ENCODE data around the gene NAT9.

NAT9 gene

DNA sequence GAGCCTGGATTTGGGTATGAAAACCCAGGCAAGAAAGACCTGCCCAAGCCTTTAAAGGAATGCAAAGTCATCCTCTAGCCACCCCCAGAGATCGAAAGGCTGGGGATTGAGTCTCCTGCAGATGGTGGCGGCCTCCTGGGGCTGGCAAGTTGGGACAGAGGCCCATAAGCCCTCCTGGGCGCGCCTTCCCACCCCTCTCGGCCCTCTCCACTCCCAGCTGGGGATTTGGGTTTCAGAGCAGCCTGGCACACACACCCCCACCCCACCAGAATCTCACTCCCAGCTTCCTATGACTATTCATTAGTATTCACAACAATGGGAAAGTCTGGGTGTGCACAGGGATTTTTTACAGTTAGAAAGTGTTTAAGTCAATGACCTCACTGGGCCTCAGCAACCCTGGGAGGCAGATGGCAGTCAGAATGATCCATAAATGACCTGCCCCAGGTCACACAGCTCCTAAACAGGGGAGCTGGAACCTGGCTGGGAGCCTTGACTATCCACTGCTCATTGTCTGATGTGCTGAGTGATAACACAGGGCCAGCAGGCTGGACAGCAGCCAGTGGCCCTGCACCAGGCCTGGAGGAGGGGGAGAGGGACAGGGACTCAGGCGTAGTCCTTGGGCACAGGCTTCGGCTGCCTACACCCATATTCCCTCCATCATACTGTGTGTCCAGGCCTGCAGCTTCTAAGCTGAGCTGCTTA is 15.6 kb downstream of the NAT9 start:
- DNase-seq: no peak

DNA sequence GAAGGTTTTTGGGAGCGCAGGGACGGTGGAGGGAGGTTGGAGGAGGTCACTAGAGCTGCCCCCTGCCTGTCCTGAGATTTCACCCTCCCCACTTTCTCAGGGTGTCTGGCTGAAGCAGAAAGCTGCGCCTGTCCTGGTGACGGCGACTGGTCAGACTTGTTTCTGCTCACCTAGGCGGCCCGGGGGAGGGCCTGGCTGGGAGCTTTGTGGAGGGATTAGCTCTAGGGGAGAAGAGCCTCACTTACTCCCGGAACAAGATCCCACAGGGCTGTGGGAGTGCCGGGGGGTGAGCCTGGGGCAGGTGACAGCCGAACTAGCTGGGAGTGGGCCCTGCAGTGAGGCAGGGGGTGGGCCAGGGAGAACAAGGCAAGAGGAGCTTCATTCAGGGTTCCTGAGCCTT is 16.2 kb downstream of the NAT9 start:
- no peak for DNase-seq

DNA sequence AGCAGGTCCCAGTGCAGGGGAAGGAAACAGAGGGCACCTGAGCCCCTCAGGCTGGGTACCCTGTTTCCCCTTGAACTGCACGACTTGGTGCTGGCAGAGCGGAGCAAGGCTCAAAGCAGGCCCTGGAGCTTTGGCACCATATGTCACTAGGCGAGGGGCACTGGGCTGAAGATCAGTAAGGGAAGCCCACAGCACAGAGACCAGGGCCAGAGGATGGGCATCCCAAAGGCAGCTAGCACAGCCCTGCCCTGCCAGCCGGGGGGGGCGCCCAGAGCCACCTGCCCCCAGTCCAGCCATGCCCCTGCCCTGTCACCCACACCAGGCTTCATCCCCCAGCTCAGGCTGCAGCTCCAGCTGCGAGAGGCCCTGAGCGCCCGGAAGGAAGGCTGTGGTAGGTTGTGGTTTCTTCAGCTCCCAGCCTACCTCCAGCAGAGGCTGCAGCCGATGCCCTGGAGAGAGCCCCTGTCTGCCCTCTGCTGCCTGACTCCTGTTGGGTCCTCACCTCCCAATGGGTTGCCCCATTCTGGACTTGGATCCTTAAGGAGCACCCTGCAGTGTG is 16.8 kb downstream of the NAT9 start:
- DNase-seq: peak; percentile 68

DNA sequence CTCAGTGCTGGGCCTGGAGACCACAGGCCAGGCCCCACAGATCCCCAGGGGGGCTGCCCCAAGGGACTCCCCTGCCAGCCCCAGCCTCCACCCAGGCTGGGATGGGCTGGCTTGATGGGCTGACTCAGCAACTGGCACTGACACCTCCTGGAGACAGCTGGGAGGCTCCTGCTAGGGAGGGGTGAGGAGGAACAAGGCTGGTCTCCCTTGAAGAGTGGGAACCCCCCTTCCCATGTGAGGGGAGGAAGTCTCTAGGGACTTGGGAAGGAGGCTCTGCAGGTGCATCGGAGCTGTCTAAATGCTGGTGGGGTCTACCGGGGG is 17.3 kb downstream of the NAT9 start:
- DNase-seq: no peak

DNA sequence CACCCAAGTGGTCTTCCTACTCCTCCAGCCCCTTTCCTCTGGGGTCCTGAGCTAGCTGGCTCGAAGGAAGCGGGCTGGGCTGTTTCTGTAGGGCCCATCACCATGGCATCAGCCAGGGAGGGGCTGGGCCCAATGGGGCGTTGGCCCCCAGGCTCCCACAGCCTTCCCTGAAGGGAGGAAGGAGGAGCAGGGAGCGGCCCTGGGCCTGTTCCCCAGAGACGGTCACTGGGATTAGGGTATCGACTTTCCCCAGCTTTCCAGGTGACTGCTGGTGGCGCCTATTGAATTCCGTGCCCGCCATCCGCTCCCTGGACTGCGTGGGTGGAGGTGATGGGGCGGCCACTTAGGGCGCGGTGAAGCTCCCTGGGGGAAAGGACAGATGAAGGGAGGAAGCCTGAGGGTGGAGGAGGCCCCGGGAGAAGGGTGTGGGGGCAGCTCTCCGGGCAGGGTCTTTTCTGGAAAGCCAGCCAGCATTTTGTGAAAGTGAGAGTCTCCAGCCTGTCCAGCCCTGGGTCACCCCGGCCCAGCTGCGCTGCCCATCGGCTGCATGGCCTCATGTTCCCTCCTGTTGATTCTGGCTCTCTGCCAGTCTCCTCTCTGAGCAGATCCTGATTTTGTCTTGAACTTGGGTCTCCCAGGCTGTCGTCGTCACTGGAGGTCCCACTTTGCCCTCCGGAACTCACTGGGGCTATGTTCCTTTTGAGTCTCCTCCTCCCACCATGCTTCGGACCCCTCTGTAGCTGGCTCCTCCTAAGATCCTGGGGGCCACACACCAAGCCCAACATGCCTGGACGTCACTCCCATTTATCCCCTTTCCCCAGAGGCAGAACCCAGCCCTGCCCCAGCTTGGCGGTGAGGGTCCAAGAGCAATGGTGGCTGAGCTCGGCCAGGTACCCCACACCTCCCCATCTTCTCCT is 18.0 kb downstream of the NAT9 start:
- DNase-seq: no peak

DNA sequence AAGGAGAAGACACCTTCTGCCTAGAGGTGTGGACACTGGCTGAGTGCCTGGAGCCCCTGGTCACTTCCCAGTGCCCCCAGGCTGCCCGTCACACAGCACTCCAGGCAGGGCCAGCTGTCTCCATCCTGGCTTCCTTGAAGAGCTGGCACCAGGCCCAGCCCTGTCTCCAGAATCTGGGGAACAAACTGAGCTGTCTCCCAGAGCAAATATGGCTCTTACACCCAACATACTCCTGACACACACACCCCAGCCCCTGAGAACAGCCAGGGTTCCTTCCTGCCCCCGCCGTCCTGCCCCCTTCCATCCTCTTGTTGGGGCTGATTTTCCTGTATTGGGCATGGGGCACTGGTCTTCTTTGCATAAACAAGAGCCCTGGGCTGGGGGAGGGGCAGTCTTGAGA is 18.6 kb downstream of the NAT9 start:
- no peak for DNase-seq

DNA sequence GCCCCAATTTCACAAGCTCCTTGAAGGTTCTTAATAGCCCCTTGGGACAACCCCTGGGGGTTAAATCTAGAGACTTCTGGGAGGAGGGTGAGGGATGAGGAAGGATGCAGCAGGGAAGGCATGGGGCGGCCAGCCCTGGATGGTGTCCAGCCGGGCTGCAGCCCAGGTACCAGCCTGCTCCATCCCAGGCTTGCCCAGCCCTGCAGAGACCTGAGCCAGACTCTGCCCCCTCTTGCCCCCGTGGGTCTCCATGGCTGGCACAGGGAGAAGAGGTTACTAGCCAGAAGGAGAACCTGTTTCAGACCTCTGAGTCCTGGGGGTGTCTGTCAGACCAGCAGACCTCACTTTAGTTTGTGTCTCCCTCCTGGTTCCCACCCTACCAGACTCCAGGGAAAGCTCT is 19.3 kb downstream of the NAT9 start:
- no peak for DNase-seq

DNA sequence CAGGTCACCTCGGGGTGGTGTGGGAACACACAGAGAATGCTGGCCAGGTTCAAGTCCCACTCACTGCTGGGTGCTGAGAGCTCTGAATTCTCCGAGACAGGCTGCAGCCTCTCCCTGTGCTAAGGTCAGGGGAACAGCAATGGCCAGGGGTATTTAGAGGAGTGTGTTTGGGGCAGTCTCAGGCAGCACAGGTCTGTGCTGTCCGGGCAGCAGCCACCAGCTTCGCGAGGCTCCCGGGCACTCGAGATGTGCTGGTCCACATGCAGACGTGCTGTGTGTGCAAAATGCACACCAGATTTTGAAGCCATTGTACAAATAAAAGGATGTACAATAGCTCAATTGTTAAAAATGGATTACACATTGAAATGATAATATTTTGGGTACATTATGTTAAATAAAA is 20.6 kb downstream of the NAT9 start:
- no peak for DNase-seq

DNA sequence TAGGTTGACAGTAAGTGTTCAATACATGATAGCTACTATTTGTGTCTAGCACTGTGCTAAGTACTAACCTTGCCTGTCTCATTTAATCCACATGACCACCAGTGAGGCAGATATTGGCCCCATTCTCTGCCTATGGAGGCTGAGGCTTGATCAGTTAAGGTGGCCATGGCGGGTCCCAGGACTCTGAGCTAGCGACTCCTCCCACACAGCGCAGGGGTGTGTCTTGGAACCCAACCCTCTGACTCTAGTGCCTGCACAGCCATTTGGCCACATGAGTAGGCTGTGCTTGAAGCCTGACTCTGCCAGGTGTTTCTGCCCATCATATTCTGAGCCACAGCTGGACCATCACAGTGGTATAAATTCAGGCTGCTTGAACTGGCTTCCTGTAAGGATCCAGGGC is 21.3 kb downstream of the NAT9 start:
- DNase-seq: no peak

DNA sequence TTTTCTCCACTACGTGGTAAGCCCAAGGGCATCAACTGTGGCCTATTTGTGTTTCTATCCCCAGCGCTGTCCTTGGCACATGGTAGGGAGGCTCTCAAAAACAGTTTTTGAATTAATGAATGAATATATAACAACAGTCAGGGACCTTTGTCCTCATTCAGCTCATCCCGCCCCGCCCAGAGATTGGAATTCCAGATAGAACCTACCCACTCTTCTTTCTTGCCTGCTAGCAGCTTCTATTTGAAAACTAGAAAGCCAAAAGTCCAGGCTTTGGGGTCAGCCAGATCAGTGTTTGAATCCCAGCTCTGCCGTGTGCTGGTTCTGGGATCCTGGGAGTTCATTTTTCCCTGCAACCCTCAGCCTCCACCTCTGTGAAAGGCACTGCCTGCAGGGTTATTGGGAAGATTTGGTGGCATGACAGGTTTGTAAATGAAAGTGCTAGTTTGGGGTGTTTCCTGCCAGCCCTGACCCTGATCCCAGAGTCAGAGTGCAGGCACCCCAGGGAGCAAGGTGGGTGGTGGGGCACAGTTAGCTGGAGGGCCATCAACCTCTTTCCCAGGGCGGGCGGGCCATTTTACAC is 23.2 kb downstream of the NAT9 start:
- no peak for DNase-seq

DNA sequence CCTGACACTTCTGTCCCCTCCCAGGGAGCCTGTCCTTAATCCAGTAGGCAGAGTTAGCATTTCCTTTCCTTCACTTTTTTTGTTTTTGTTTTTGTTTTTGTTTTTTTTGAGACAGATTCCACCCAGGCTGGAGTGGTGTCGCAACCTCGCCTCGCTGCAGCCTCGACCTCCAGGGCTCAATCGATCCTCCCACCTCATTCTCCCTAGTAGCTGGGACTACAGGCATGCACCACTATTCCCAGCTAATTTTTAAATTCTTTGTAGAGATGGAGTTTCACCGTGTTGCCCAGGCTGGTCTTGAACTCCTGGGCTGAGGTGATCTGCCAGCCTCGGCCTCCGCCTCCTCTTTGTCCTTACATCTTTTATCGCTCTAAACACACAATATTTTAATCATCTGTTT is 23.7 kb downstream of the NAT9 start:
- no peak for DNase-seq

DNA sequence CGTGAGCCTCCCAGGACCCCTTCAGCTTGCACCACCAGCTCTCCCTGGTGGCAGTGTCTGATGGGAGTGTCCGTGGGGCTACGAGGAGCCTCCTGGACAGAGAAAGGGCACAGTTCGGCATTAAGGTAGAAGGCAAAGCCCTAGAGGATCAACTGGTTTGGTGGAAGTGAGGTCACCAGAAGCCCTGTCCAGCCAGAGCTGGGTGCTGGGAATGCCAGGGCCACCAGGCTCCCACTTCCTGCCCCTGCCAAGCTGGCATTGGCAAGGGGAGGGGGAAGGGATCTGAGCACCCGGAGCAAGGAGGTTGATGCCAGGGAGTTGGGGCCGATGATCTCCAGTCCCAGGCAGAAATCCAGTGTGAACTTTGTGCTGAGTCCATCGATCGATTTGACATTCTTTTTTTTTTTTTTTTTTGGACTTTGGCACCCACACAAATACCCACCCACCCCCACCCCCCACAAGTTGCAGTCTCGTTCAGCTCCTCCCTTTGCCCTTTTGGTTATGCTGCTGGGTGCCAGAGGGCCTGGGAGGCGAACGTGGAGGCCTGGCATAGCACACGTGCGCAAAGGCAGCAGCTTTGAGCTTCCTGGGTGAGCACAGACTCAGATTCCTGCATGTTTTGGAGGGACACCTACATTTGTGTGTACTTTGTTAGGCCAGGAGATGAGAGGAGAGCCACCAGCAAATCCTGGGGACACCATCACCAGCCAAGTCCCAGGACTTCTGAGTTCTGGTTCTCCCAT is 25.6 kb downstream of the NAT9 start:
- no peak for DNase-seq

DNA sequence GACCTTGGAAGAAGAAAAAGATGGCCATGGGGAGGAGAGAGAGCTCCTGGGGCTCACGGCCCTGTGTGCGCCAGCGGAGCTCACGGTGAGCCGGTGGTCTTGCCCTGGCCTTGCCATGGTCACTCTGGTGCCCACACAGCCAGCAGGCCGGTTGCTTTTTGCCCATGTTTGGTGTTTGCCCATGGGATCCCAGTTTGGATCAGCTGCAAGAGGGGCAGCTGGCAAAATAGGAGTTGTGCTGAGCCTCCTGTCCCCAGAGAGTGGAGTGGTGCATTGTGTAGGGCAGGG is 26.2 kb downstream of the NAT9 start:
- no peak for DNase-seq

DNA sequence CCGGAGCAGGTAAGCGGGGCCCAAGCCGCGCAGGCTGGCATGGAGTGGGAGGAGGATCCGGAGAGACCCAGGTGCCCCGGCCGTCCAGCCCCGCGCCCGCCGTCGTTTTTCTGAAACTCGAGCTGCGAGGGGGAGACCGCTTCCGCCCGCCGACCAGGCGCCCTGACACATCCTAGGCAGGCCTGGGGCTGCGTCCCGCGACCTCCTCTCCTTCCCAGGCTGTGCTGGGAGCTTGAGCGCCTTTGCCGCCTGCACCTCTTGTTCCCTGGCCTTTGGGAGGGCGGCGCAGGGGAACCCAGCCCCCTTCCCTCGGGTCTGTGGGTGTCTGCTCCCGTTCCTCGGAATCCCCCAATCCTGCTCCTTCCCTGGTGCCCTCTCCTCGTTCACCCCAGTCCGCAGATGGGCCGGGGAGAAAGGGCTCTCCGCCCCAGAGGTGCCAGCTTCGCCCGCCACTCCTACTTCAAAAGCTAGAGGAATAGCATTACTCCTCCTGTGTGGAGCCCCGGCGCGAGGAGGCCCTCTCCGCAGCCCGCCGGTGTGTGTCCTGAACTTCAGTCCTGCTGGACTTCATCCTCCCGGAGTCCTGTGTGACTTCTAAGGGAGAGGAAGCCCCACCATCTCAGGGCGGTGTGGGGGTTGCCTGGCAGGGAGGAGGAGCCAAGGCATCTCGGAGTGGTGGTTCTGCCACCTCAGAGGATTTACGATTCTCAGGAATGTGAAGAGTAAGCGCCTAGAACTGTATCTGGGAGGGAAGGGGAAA is 26.7 kb downstream of the NAT9 start:
- DNase-seq: no peak

DNA sequence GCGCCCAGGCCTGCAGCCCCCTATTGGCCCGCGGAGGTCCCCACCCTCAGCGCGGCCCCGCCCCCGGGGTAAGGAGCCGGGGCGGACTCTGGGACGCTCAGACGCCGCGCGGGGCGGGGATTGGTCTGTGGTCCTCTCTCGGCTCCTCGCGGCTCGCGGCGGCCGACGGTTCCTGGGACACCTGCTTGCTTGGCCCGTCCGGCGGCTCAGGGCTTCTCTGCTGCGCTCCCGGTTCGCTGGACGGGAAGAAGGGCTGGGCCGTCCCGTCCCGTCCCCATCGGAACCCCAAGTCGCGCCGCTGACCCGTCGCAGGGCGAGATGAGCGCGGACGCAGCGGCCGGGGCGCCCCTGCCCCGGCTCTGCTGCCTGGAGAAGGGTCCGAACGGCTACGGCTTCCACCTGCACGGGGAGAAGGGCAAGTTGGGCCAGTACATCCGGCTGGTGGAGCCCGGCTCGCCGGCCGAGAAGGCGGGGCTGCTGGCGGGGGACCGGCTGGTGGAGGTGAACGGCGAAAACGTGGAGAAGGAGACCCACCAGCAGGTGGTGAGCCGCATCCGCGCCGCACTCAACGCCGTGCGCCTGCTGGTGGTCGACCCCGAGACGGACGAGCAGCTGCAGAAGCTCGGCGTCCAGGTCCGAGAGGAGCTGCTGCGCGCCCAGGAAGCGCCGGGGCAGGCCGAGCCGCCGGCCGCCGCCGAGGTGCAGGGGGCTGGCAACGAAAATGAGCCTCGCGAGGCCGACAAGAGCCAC is 27.4 kb downstream of the NAT9 start, which contains the start of gene NHERF1:
NHERF1 (plus strand) TSS at position 100 of the 750 bp plus-strand sequence; CDS start at position 319, 219 bp downstream.
- DNase-seq: peak; percentile 95

DNA sequence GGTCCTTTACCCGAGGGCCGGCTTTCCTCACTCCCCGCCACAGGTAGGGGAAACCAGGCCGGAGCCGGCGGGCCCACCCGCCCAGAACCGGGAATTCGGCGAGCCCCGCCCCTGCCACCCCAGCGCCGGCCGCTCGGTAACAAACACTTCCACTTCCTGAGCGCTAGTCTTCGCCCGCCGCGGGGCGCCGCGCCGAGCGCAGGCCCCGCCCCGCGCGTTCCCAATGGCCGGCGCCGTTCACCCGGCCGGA is 27.9 kb downstream of the NAT9 start:
- no peak for DNase-seq

DNA sequence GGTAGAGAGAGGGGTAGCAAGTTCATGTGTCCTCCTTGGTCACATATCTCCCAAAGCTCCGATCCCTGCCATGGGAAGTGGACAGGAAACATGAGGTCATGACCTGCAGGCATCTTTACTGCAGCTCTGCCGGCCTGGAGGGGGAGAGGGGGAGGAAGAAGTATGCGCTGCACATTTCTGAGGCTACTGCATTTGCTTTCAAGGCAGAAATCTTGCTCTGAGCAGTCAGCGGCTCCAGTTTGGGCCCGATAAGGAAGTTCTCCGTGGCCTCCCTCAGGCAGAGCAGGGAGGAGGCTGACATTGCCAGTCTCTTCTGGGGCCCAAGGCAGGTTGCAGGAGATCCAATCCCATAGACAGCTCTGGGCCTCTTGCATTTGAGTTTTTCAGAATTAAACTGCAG is 29.2 kb downstream of the NAT9 start:
- DNase-seq: no peak

DNA sequence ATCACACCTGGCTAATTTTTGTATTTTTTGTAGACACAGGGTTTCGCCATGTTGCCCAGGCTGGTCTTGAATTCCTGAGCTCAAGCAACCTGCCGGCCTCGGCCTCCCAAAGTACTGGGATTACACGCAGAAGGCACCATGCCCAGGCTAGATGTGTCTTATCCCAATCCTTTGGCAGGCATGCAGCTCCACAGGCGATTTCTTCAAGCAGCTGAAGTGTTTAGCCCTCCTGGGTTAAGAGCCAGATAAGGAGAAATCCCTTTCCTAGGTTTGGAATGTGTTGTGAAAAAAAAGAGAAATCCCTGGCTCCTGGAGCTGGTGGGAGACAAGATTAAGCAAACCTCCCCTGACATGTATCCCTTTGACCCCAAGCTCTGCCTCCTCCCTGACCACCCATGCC is 29.8 kb downstream of the NAT9 start:
- no peak for DNase-seq

DNA sequence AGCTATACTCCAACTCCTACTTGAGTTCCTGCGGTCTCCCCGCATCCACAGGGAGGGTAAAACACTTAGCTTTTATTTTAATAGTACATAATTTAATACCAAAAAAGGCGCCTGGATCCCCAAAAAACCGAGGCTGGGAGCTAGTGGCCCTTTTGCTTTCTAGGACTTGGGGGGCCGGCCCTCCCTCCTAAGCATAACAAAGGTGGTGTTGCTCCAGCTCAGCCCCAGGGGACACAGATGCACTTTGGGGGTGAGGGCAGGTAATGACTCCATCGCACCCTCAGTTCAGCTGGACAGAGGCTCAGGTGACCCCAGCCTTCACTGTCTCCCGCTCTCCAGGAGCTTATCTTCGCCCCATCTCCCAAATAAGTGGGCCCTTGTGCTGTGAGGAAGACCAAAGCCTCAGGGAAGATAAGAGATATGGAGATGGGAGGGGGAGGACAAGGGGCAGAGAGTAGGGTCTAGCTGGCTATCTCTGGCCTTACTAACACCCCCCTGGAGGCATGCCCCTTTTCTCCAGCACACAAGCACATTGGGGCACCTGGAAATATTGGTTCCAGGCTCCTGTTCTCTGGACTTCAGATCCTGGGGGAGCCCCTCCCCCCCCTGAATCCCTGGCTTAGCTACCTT is 30.5 kb downstream of the NAT9 start:
- DNase-seq: no peak

DNA sequence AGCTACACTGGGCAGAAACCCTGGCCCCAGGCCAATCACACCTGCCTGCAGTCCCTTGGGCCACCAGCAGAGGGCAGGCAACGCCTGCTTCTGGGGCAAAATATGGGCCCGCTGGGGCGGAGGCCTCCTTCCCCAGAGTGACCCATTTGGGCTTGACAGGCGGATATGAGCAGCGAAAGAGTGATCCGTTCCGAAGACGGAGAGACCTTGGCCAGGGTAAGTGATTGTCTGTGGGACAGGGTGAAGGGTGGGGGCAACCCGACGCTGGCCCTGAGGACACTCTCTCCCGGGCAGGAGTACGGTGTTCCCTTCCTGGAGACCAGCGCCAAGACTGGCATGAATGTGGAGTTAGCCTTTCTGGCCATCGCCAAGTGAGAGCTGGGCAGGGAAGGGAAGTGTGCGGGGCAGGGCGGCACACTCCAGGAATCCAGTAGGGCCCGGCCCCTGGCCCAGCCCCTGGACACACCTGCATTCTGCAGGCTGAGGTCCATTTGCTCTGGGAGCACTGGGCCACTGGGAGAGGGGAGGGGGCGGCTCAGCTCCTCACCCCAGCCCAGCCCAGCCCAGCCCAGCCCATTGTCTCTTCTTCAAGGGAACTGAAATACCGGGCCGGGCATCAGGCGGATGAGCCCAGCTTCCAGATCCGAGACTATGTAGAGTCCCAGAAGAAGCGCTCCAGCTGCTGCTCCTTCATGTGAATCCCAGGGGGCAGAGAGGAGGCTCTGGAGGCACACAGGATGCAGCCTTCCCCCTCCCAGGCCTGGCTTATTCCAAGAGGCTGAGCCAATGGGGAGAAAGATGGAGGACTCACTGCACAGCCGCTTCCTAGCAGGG is 31.2 kb downstream of the NAT9 start:
- DNase-seq: peak; percentile 86

DNA sequence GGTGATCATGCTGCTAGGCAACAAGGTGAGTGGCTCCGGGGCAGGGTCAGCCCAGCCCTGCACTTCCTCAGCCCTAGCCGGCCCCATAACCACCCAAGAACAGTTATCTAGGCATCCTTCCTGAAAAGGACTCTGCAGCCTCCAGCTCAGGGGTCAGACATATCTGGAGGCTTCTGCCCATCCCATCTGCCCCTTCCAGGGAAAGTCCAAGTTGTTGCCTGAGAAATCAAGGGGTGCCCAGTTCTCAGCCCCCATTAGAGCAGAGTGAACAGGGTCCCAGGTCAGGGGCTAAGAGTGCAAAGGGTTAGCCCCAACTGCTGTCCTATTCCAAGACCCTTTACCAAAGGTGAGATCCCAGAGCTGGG is 31.8 kb downstream of the NAT9 start:
- DNase-seq: no peak

Measured in CD4-positive, alpha-beta T cell treated with Interleukin-12 subunit alpha and Interleukin-12 subunit beta, for 1 hour (primary cell).